Vagina (tissue), 2 donors: ENCODE data around the gene MCF2L.

Source experiments
- CTCF ChIP-seq, 3 experiments: fragments of 450-650 bp in 2 of 3; fragments of 200-600 bp in 1 of 3; sonication (generic) in 1 of 3; IDR thresholded peaks; one replicate each; pipeline ENCODE4 v1.5.1; 2017 to 2019; ENCODE audit warnings: antibody characterized with exemption in 3 of 3, mild to moderate bottlenecking in 2 of 3, moderate library complexity in 2 of 3
- POLR2A ChIP-seq, 2 donors: fragments of 450-650 bp; IDR thresholded peaks; one replicate each; pipeline ENCODE4 v1.6.1; 2017; ENCODE audit warnings: antibody characterized with exemption in 2 of 2, mild to moderate bottlenecking in 2 of 2, moderate library complexity in 2 of 2
- POLR2AphosphoS5 ChIP-seq, 2 donors: sonication (generic); formaldehyde crosslinking; IDR thresholded peaks; one replicate each; pipeline ENCODE4 v1.9.0; 2017; ENCODE audit warnings: antibody characterized with exemption in 2 of 2, mild to moderate bottlenecking in 2 of 2, low read depth in 1 of 2; ENCODE audit not compliant: insufficient read depth in 1 of 2

GRCh38 chr13:113031465-113031864, 62.5 kb downstream of the MCF2L start:
- no peak for TF ChIP-seq CTCF (IDR thresholded peaks at IDR 0.05)
- no peak for TF ChIP-seq POLR2AphosphoS5 (IDR thresholded peaks at IDR 0.05; ENCODE audit: insufficient read depth in 1 of 2, low read depth in 1 of 2)
- TF ChIP-seq POLR2A (IDR thresholded peaks at IDR 0.05): no peak
